HepG2 (cell line): ENCODE results near the gene SLC7A10.

Experiments
- CBX2 ChIP-seq, 2 experiments: fragments of 200-600 bp in 1 of 2; sonication (generic); formaldehyde crosslinking in 1 of 2; IDR thresholded peaks; 2 replicates each; pipeline versions ENCODE4 v1.7.0 to v1.8.1; 2018 to 2022; ENCODE audit warnings: low read depth in 2 of 2, low read length in 1 of 2, mild to moderate bottlenecking in 1 of 2, missing genetic modification reagents in 1 of 2
- FOXK2 ChIP-seq: fragments of 450-650 bp; IDR thresholded peaks from 2 replicates; pipeline ENCODE4 v1.6.1; 2016
- KDM1A ChIP-seq: IDR thresholded peaks from 2 replicates; pipeline ENCODE4 v1.6.1; 2016; ENCODE audit warnings: missing compliant biosample characterization
- MLX ChIP-seq: IDR thresholded peaks from 2 replicates; pipeline ENCODE4 v1.6.1; 2016
- NFE2L1 ChIP-seq: sonication (generic); formaldehyde crosslinking; IDR thresholded peaks from 2 replicates; pipeline ENCODE4 v1.4.0; 2020; ENCODE audit warnings: missing genetic modification reagents, mild to moderate bottlenecking, borderline replicate concordance
- ONECUT2 ChIP-seq: sonication (generic); formaldehyde crosslinking; IDR thresholded peaks from 2 replicates; pipeline ENCODE4 v1.4.0; 2020; ENCODE audit warnings: missing genetic modification reagents
- POLR2A ChIP-seq, 2 experiments: IDR thresholded peaks; 2 replicates each; pipeline ENCODE4 v1.6.1; 2011; ENCODE audit warnings: low read depth in 2 of 2, low read length in 2 of 2, mild to moderate bottlenecking in 1 of 2, moderate library complexity in 1 of 2; ENCODE audit not compliant: insufficient read depth in 1 of 2
- PRDM15 ChIP-seq: sonication (generic); formaldehyde crosslinking; IDR thresholded peaks from 2 replicates; pipeline ENCODE4 v1.4.0; 2020; ENCODE audit warnings: missing genetic modification reagents
- SETDB1 ChIP-seq: sonication (generic); formaldehyde crosslinking; IDR thresholded peaks from 2 replicates; pipeline ENCODE4 v1.5.1; 2020; ENCODE audit warnings: missing genetic modification reagents, mild to moderate bottlenecking, borderline replicate concordance
- ZBTB7A ChIP-seq: sonication (generic); formaldehyde crosslinking; IDR thresholded peaks from 2 replicates; pipeline ENCODE4 v1.8.0; 2022; ENCODE audit warnings: mild to moderate bottlenecking, missing genetic modification reagents
- ZNF350 ChIP-seq: sonication (generic); formaldehyde crosslinking; IDR thresholded peaks from 2 replicates; pipeline ENCODE4 v1.4.0; 2020; ENCODE audit warnings: mild to moderate bottlenecking, low read depth, missing genetic modification reagents, borderline replicate concordance
- TF ChIP-seq, protein P1 (sequence below): sonication (generic); formaldehyde crosslinking; IDR thresholded peaks from 2 replicates; pipeline ENCODE4 v1.4.0; 2020; ENCODE audit warnings: missing genetic modification reagents, mild to moderate bottlenecking, borderline replicate concordance
- TF ChIP-seq, protein P2 (sequence below): IDR thresholded peaks from 2 replicates; pipeline ENCODE4 v1.6.1; 2012; ENCODE audit warnings: inconsistent platforms

GRCh38 chr19:33251526-33252090 is 26.0 kb upstream of the SLC7A10 start:
- TF ChIP-seq PRDM15 (no peak), ZNF350 (CRISPR knock-in tag) (no peak), NFE2L1 (no peak), POLR2A (IDR thresholded peaks at IDR 0.05; ENCODE audit: insufficient read depth in 1 of 2, low read depth in 2 of 2, low read length in 2 of 2) (no peak), FOXK2 (no peak), CBX2 (IDR thresholded peaks at IDR 0.05; ENCODE audit: low read depth, low read length) (no peak), CBX2 (CRISPR knock-in tag; IDR thresholded peaks at IDR 0.05; ENCODE audit: low read depth) (no peak), ONECUT2 (no peak), ZBTB7A (CRISPR knock-in tag) (no peak), MLX (no peak), KDM1A (CRISPR knock-in tag) (no peak), SETDB1 (CRISPR knock-in tag) (no peak)
- TF ChIP-seq, protein P1, sequence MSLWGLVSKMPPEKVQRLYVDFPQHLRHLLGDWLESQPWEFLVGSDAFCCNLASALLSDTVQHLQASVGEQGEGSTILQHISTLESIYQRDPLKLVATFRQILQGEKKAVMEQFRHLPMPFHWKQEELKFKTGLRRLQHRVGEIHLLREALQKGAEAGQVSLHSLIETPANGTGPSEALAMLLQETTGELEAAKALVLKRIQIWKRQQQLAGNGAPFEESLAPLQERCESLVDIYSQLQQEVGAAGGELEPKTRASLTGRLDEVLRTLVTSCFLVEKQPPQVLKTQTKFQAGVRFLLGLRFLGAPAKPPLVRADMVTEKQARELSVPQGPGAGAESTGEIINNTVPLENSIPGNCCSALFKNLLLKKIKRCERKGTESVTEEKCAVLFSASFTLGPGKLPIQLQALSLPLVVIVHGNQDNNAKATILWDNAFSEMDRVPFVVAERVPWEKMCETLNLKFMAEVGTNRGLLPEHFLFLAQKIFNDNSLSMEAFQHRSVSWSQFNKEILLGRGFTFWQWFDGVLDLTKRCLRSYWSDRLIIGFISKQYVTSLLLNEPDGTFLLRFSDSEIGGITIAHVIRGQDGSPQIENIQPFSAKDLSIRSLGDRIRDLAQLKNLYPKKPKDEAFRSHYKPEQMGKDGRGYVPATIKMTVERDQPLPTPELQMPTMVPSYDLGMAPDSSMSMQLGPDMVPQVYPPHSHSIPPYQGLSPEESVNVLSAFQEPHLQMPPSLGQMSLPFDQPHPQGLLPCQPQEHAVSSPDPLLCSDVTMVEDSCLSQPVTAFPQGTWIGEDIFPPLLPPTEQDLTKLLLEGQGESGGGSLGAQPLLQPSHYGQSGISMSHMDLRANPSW (CRISPR knock-in tag) = no peak
- TF ChIP-seq, protein P2, sequence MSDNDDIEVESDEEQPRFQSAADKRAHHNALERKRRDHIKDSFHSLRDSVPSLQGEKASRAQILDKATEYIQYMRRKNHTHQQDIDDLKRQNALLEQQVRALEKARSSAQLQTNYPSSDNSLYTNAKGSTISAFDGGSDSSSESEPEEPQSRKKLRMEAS = no peak
